CD4-positive, alpha-beta T cell (primary cell): ENCODE measurements around the gene WWOX. TPM values are rescaled to one million over a fixed set of nuclear protein-coding genes. Genes with fewer than 3 reads are reported as not detected.

Source experiments
- ATAC-seq: fragments of 200-7000 bp; cut with Tn5 transposase; one replicate; pipeline ENCODE4 v1.10.0; 2022; ENCODE audit warnings: mild to moderate bottlenecking; ENCODE audit not compliant: poor library complexity
- CTCF ChIA-PET: fragments of 350-600 bp; sonication (Branson Sonifier 250); formaldehyde crosslinking; loops from one replicate; lab custom pipeline; 2021; ENCODE audit warnings: antibody characterized with exemption, inconsistent platforms; lab: Charles Lee
- POLR2A ChIA-PET: fragments of 350-600 bp; sonication (Branson Sonifier 250); formaldehyde crosslinking; loops from one replicate; lab custom pipeline; 2021; ENCODE audit warnings: antibody characterized with exemption, inconsistent platforms; lab: Charles Lee
- DNase-seq, 14 experiments: peaks; one replicate each; pipeline ENCODE4 v3.0.0-alpha.2; 2013 to 2020; ENCODE audit warnings: mixed read lengths in 2 of 14
- H3K27ac ChIP-seq, 2 donors: one replicate each; pipeline versions ENCODE4 v1.5.1 to v1.7.0; 2013; ENCODE audit warnings: low read length in 2 of 2, low read depth in 1 of 2, mild to moderate bottlenecking in 1 of 2
- H3K27me3 ChIP-seq, 2 experiments: 1 replicate in 1 of 2; 2 replicates in 1 of 2; pipeline versions ENCODE4 v1.6.1 to v1.7.0; 2013; ENCODE audit warnings: low read length in 2 of 2, control low read depth in 1 of 2, mild to moderate bottlenecking in 1 of 2, moderate library complexity in 1 of 2; ENCODE audit not compliant: insufficient read depth in 2 of 2, control insufficient read depth in 1 of 2
- H3K36me3 ChIP-seq: one replicate; pipeline ENCODE4 v1.6.1; 2013; ENCODE audit warnings: low read length, control low read depth; ENCODE audit not compliant: insufficient read depth
- H3K4me1 ChIP-seq: one replicate; pipeline ENCODE4 v1.6.1; 2013; ENCODE audit warnings: low read length, control low read depth; ENCODE audit not compliant: insufficient read depth
- H3K4me3 ChIP-seq: one replicate; pipeline ENCODE4 v1.5.1; 2013; ENCODE audit warnings: mild to moderate bottlenecking, low read length, moderate library complexity
- H3K9me3 ChIP-seq, 2 experiments: 1 replicate in 1 of 2; 2 replicates in 1 of 2; pipeline versions ENCODE4 v1.6.1 to v1.7.0; 2013; ENCODE audit warnings: low read length in 2 of 2, mild to moderate bottlenecking in 2 of 2, control low read depth in 1 of 2, moderate library complexity in 1 of 2; ENCODE audit not compliant: control insufficient read depth in 1 of 2, insufficient read depth in 1 of 2
- H3K27ac Mint-ChIP-seq: one replicate; pipeline ENCODE4 v1.8.0; 2020; ENCODE audit warnings: mixed read lengths
- H3K27me3 Mint-ChIP-seq: one replicate; pipeline ENCODE4 v1.8.0; 2021; ENCODE audit warnings: mixed read lengths
- H3K36me3 Mint-ChIP-seq: one replicate; pipeline ENCODE4 v1.8.0; 2021; ENCODE audit warnings: low read depth, mixed read lengths
- H3K4me1 Mint-ChIP-seq: one replicate; pipeline ENCODE4 v1.8.0; 2021; ENCODE audit warnings: low read depth, mixed read lengths
- H3K4me3 Mint-ChIP-seq: one replicate; pipeline ENCODE4 v1.8.0; 2020; ENCODE audit warnings: mild to moderate bottlenecking, mixed read lengths
- H3K9me3 Mint-ChIP-seq: one replicate; pipeline ENCODE4 v1.8.0; 2020; ENCODE audit warnings: mixed read lengths
- CTCF ChIP-seq: fragments of 200-600 bp; IDR thresholded peaks from one replicate; pipeline ENCODE4 v1.8.0; 2022; ENCODE audit warnings: antibody characterized with exemption, mild to moderate bottlenecking
- intact Hi-C, 2 experiments: fragments of 100-400 bp; cut with DNase I in 1 of 2; cut with micrococcal nuclease in 1 of 2; formaldehyde crosslinking; loops; one replicate each; pipeline versions ENCODE4 v1.15.1 to v1.9.0; 2023 to 2025; cut with DNase I, micrococcal nuclease
- total RNA-seq, 174 experiments: library from RNA in 2 of 174; stranded (reverse) in 2 of 174; gene quantifications; one replicate each; pipeline ENCODE4 v1.2.3 and lab custom pipeline; 2021 to 2026

The WWOX gene
- total RNA-seq, 2 experiments from 2014 or later, result 19.3 to 21.7 TPM

- Histone ChIP-seq H3K9me3 (no peaks in the 10 kb centered on the region), H3K4me1 (no peaks in the 10 kb centered on the region), H3K4me3 (no peak overlapping the region), H3K36me3 (no peaks in the 10 kb centered on the region), H3K27me3 (no peaks in the 10 kb centered on the region), H3K27ac (no peak overlapping the region)
- ATAC-seq (no peak), DNase-seq (no peak)
- H3K27ac Mint-ChIP-seq, result no peak overlapping the region
- no peaks in the 10 kb centered on the region for H3K9me3 Mint-ChIP-seq
- ChIA-PET POLR2A (no interaction called here), CTCF (no interaction called here)
- no peak for TF ChIP-seq CTCF
- intact Hi-C loops, result no loop called here
- H3K4me1 Mint-ChIP-seq, result no peaks in the 10 kb centered on the region
- H3K36me3 Mint-ChIP-seq, result no peaks in the 10 kb centered on the region
- no peak overlapping the region for H3K4me3 Mint-ChIP-seq
- no peaks in the 10 kb centered on the region for H3K27me3 Mint-ChIP-seq
Observed at GRCh38 chr16:79202977-79203376, 1103.5 kb downstream of the WWOX start.

- no peaks in the 10 kb centered on the region for H3K27me3 Mint-ChIP-seq
- Histone ChIP-seq H3K27ac (no peak overlapping the region), H3K27me3 (no peaks in the 10 kb centered on the region), H3K4me1 (no peaks in the 10 kb centered on the region), H3K4me3 (no peak overlapping the region), H3K36me3 (no peaks in the 10 kb centered on the region), H3K9me3 (no peaks in the 10 kb centered on the region)
- POLR2A ChIA-PET, result no interaction called here
- H3K4me1 Mint-ChIP-seq, result no peaks in the 10 kb centered on the region
- no peak overlapping the region for H3K4me3 Mint-ChIP-seq
- CTCF ChIA-PET, result interaction anchor here (1.0 kb wide), 1 partner anchor 13 kb away, joined by 3 read pairs; no protein-coding TSS in a partner anchor
- no peak overlapping the region for H3K27ac Mint-ChIP-seq
- DNase-seq, result no peak
- no peaks in the 10 kb centered on the region for H3K9me3 Mint-ChIP-seq
- TF ChIP-seq CTCF, result no peak
- no peak for ATAC-seq
- H3K36me3 Mint-ChIP-seq, result no peaks in the 10 kb centered on the region
- intact Hi-C loops, result no loop called here
Observed at GRCh38 chr16:79204486-79204885, 1105.0 kb downstream of the WWOX start.

- H3K9me3 ChIP-seq, result no peaks in the 10 kb centered on the region
- Mint-ChIP-seq H3K9me3 (no peaks in the 10 kb centered on the region), H3K27ac (no peak overlapping the region), H3K27me3 (no peaks in the 10 kb centered on the region), H3K4me1 (no peaks in the 10 kb centered on the region), H3K36me3 (no peaks in the 10 kb centered on the region), H3K4me3 (no peak overlapping the region)
- ChIA-PET POLR2A (no interaction called here), CTCF (no interaction called here)
- no peak for ATAC-seq
- no peaks in the 10 kb centered on the region for H3K4me1 ChIP-seq
- no peak overlapping the region for H3K27ac ChIP-seq
- H3K27me3 ChIP-seq, result no peaks in the 10 kb centered on the region
- H3K36me3 ChIP-seq, result no peaks in the 10 kb centered on the region
- TF ChIP-seq CTCF, result no peak
- intact Hi-C loops, result no loop called here
- H3K4me3 ChIP-seq, result no peak overlapping the region
- no peak for DNase-seq
Observed at GRCh38 chr16:79206889-79207288, 1107.4 kb downstream of the WWOX start.
